Measurements from ENCODE around the gene SRC.

DNA sequence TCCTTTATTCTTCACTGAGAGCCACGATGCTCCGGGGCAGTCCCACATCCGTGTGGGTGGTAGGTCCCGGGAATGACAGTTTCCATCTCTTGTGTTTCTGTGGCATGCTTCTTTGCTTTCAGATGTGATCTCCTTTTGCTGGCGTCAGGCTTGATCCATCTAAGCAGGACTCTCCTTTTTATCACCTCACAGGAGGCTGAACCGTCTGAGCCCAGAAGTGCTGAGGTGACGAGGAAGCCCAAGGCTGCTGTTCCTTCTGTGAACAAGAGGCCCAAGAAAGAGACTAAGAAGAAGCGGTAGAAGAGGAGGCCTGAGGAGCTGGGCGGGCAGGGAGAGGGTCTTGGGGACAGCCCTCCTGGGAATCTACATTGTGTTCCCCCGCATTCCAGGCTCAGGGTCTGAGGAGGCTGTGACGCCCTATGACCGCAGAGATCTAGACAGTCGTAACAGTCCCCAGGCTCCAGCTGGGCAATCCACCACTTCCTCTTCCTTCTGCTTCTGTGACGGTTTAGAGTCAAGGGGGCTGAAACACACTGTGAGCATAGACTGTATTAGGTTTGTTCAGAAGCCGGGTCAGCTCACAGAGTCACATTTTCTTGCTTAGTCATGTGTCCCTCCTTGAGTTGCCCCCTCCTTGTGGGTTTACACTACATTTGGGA, 29.7 kb upstream of the SRC start:
- TF ChIP-seq PPARA (CRISPR knock-in tag; IDR thresholded peaks at IDR 0.05; ENCODE audit: borderline replicate concordance) (no peak), ZNF8 (CRISPR knock-in tag; IDR thresholded peaks at IDR 0.05) (no peak)
